ENCODE data around the gene IGF1R.

DNA sequence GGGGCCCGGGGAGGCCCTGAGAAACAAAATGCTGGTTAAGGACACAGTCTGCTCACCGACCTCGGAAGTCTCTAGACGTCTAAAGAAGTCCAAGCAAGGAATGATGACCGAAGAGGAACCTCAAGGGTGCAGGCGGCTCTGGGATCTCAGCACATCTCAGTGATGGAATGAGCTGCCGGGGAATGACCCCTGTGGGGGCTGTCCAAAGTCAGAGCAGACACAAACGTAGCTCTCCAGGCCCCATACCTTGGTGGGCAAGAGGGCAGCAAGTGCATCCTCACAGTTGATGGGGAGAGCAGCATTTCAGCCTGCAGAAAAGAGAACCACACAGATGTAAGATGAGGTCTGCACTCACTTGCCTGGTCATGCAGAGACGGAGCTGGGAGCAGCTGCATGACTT, 129.1 kb downstream of the IGF1R start:
- TF ChIP-seq, protein P1, sequence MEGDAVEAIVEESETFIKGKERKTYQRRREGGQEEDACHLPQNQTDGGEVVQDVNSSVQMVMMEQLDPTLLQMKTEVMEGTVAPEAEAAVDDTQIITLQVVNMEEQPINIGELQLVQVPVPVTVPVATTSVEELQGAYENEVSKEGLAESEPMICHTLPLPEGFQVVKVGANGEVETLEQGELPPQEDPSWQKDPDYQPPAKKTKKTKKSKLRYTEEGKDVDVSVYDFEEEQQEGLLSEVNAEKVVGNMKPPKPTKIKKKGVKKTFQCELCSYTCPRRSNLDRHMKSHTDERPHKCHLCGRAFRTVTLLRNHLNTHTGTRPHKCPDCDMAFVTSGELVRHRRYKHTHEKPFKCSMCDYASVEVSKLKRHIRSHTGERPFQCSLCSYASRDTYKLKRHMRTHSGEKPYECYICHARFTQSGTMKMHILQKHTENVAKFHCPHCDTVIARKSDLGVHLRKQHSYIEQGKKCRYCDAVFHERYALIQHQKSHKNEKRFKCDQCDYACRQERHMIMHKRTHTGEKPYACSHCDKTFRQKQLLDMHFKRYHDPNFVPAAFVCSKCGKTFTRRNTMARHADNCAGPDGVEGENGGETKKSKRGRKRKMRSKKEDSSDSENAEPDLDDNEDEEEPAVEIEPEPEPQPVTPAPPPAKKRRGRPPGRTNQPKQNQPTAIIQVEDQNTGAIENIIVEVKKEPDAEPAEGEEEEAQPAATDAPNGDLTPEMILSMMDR (IDR thresholded peaks at IDR 0.05; ENCODE audit: insufficient read depth, low read length), result no peak
- no peak for TF ChIP-seq POLR2AphosphoS5 (IDR thresholded peaks at IDR 0.05; ENCODE audit: low read depth)
- TF ChIP-seq, protein P2, sequence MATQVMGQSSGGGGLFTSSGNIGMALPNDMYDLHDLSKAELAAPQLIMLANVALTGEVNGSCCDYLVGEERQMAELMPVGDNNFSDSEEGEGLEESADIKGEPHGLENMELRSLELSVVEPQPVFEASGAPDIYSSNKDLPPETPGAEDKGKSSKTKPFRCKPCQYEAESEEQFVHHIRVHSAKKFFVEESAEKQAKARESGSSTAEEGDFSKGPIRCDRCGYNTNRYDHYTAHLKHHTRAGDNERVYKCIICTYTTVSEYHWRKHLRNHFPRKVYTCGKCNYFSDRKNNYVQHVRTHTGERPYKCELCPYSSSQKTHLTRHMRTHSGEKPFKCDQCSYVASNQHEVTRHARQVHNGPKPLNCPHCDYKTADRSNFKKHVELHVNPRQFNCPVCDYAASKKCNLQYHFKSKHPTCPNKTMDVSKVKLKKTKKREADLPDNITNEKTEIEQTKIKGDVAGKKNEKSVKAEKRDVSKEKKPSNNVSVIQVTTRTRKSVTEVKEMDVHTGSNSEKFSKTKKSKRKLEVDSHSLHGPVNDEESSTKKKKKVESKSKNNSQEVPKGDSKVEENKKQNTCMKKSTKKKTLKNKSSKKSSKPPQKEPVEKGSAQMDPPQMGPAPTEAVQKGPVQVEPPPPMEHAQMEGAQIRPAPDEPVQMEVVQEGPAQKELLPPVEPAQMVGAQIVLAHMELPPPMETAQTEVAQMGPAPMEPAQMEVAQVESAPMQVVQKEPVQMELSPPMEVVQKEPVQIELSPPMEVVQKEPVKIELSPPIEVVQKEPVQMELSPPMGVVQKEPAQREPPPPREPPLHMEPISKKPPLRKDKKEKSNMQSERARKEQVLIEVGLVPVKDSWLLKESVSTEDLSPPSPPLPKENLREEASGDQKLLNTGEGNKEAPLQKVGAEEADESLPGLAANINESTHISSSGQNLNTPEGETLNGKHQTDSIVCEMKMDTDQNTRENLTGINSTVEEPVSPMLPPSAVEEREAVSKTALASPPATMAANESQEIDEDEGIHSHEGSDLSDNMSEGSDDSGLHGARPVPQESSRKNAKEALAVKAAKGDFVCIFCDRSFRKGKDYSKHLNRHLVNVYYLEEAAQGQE (IDR thresholded peaks at IDR 0.05; ENCODE audit: insufficient replicate concordance, low read depth), result peak; percentile 34
- no peak for TF ChIP-seq GABPA (IDR thresholded peaks at IDR 0.05; ENCODE audit: low read depth)
